Bronchial epithelial cell (primary cell): ENCODE results near the gene MCC. TPM values are rescaled to one million over a fixed set of nuclear protein-coding genes. Genes with fewer than 3 reads are reported as not detected.

ENCODE experiments used
- DNase-seq: peaks from one replicate; pipeline ENCODE4 v3.0.0-alpha.2; 2010; ENCODE audit warnings: low read depth
- FAIRE-seq: peaks from 2 replicates; lab custom pipeline; 2011; peaks lifted over from hg19 to GRCh38; lab: Jason Lieb, UNC
- H3K27me3 ChIP-seq: 2 replicates; pipeline ENCODE4 v1.5.1; 2011; ENCODE audit warnings: low read length; ENCODE audit not compliant: control insufficient read depth, insufficient read depth
- H3K36me3 ChIP-seq: 2 replicates; pipeline ENCODE4 v1.5.1; 2011; ENCODE audit warnings: low read length; ENCODE audit not compliant: control insufficient read depth, insufficient read depth
- H3K4me3 ChIP-seq: 2 replicates; pipeline ENCODE4 v1.5.1; 2011; ENCODE audit warnings: mild to moderate bottlenecking, low read depth, low read length, control low read depth
- total RNA-seq: library from RNA; depleted of rRNA; stranded (reverse); fragments of >200 nt; gene quantifications from 2 replicates; pipeline ENCODE4 v1.2.1, GENCODE V29; 2014
- TF ChIP-seq, protein P1 (sequence below): IDR thresholded peaks from 2 replicates; pipeline ENCODE4 v1.5.1; 2011; ENCODE audit warnings: mild to moderate bottlenecking, moderate library complexity, low read length, control low read depth, inconsistent platforms; ENCODE audit not compliant: insufficient read depth, severe bottlenecking

Gene MCC
- total RNA-seq, 1 donor from 2014 or later, result 43.2 TPM

DNA sequence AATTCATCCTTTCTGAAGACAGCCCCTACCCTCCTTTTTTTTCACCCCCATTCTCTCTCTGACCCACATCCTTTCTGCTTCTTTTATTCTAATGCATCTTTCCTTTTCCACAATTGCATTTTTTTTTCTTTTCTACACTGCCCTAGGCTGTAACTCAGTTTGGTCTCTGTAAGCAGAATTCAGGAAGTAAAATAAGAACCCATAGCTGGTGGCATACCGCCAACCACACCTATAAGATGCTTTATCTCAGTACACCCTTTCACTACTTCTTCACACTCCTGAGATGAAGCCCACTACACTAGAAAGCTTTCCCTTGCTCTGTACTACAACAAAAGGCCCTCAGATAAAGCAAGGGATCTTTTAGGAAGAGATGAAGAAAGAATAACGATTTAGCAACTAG is 37.3 kb downstream of the MCC start:
- no peak for FAIRE-seq
- DNase-seq, result no peak
- Histone ChIP-seq H3K27me3 (no peaks in the 10 kb centered on the region), H3K4me3 (no peak overlapping the region), H3K36me3 (peaks cover 1% of the 10 kb centered on the region)
- TF ChIP-seq, protein P1, sequence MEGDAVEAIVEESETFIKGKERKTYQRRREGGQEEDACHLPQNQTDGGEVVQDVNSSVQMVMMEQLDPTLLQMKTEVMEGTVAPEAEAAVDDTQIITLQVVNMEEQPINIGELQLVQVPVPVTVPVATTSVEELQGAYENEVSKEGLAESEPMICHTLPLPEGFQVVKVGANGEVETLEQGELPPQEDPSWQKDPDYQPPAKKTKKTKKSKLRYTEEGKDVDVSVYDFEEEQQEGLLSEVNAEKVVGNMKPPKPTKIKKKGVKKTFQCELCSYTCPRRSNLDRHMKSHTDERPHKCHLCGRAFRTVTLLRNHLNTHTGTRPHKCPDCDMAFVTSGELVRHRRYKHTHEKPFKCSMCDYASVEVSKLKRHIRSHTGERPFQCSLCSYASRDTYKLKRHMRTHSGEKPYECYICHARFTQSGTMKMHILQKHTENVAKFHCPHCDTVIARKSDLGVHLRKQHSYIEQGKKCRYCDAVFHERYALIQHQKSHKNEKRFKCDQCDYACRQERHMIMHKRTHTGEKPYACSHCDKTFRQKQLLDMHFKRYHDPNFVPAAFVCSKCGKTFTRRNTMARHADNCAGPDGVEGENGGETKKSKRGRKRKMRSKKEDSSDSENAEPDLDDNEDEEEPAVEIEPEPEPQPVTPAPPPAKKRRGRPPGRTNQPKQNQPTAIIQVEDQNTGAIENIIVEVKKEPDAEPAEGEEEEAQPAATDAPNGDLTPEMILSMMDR, result no peak

DNA sequence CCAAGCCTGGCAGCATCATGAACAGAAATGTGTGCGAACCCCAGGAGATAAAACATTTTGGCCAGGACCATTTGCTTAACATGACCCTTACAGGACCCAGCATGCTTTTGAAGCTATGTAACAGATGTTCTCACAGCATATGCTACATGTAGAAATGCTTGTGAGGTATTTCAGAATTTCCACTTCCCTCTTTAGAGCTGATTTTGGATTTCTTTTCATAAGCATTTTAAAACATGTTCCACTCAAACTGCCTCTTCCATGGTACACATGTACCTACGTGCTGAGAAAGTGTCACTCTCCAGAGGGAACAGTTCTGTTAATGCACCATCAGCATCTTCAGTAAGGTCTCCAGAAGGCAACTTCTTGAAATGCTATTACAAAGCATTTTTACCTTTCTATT is 37.8 kb downstream of the MCC start:
- DNase-seq (no peak), FAIRE-seq (no peak)
- TF ChIP-seq, protein P1, result no peak
- Histone ChIP-seq H3K27me3 (no peaks in the 10 kb centered on the region), H3K36me3 (peaks cover 1% of the 10 kb centered on the region), H3K4me3 (no peak overlapping the region)

DNA sequence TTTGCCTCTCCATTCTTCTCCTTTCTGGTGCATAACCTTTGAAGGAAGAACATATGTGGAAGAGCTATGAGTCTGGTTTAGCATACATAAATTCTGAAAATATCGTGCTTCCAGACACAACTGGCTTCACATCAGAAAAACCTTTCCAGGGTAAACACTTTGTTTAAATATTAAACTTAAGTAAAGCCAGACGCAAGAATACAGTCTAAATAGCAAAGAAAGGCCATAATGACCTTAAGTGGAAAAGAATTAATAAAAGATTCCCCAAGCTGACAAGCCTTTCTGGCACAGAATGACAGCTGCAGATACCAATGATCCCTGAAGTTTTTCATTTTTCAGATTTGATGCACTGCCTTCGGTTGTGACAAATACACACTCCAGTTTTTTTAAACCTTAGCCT is 40.0 kb downstream of the MCC start:
- Histone ChIP-seq H3K36me3 (peaks cover 1% of the 10 kb centered on the region), H3K27me3 (no peaks in the 10 kb centered on the region), H3K4me3 (no peak overlapping the region)
- FAIRE-seq, result no peak
- no peak for DNase-seq
- TF ChIP-seq, protein P1, result no peak

DNA sequence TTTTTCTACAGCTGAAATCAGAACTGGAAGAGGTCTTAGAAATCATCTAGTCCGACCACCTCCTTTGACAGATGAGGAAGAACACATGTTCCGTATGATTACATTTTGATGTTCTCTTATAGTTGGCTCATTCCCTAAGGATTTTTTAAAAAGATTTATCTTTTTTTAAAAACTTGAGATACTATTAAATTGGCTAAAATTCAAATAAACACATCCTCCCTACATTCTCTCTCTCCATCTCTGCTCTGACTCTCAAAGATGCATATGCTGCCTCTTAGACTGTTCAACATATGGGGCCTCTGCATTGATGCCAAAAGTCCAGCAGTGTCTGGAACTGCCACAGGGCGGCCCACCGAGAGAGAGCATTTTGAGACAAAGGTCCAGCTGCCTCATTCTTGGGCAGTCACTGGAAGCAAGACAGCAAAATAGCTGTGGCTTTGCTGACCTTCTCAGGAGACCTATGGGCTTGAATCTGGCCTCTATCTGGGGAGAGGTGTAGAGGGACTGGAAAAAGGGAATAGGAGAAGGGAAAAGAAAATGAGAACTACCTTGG is 40.7 kb downstream of the MCC start:
- FAIRE-seq (no peak), DNase-seq (no peak)
- TF ChIP-seq, protein P1, result no peak
- H3K36me3 ChIP-seq, result peaks cover 1% of the 10 kb centered on the region
- no peaks in the 10 kb centered on the region for H3K27me3 ChIP-seq
- H3K4me3 ChIP-seq, result no peak overlapping the region

DNA sequence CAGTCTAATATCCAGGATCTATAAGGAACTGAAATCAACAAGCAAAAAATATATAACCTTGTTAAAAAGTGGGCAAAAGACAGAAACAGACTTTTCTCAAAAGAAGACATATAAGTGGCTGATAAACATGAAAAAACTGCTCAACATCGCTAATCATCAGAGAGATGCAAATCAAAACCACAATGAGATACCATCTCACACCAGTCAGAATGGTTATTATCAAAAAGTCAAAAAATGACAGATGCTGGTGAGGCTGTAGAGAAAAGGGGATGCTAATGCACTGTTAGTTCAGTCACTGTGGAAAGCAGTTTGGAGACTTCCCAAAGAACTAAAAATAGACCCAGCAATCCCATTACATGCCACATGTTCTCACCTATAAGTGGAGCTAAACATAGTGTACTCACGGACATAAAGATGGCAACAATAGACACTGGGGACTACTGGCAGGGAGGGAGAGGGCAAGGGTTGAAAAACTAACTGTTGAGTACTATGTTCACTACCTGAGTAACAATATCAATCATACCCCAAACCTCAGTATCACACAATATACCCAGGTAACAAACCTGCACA is 41.8 kb downstream of the MCC start:
- Histone ChIP-seq H3K27me3 (no peaks in the 10 kb centered on the region), H3K4me3 (no peak overlapping the region), H3K36me3 (peaks cover 1% of the 10 kb centered on the region)
- TF ChIP-seq, protein P1, result no peak
- DNase-seq (no peak), FAIRE-seq (no peak)

DNA sequence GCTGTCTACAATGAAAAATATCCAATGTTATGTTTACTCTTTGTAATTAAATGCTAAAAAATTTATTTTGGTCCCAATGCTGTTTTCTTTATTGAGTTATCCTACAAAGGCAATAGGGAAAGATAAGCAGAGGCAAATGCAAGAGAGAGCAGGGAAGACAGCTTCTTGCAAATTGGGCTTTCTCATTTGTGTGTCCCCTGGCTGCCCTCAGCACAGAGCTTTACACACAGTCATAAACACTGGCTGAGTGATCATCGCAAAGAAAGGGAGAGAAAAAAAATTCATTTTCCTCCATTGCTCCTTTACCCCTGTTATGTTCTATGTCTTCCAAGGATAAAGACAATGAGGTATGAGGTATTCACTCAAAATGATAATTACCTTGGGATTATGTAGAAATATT is 51.1 kb downstream of the MCC start:
- H3K4me3 ChIP-seq, result no peak overlapping the region
- DNase-seq (no peak), FAIRE-seq (no peak)
- H3K27me3 ChIP-seq, result no peaks in the 10 kb centered on the region
- peaks cover 4% of the 10 kb centered on the region for H3K36me3 ChIP-seq
- TF ChIP-seq, protein P1, result no peak
